HCT116 (cell line): ENCODE data around the gene PPP1R36. TPM values are rescaled to one million over a fixed set of nuclear protein-coding genes. Genes with fewer than 3 reads are reported as not detected.

Source experiments
- ATAC-seq: fragments of 200-7000 bp; cut with Tn5 transposase; 2 replicates; pipeline ENCODE4 v1.9.1; 2020; ENCODE audit warnings: mild to moderate bottlenecking, moderate library complexity
- BruUV-seq: library from RNA; stranded (reverse); fragments of 400-500 nt; replicated peaks from 2 replicates; lab custom pipeline; 2021; lab: Mats Ljungman, UMichigan
- CTCF ChIA-PET: fragments of 300-600 bp; sonication (Branson Sonifier 250); formaldehyde crosslinking; loops from one replicate; lab custom pipeline; 2021; ENCODE audit warnings: antibody characterized with exemption; lab: Charles Lee
- POLR2A ChIA-PET: fragments of 300-600, 350-600 bp; sonication (Branson Sonifier 250); formaldehyde crosslinking; loops from one replicate; lab custom pipeline; 2021; ENCODE audit warnings: antibody characterized with exemption; lab: Charles Lee
- RAD21 ChIA-PET, 2 experiments: fragments of 300-600 bp; sonication (Branson Sonifier 250); formaldehyde crosslinking; loops; one replicate each; lab custom pipeline; 2023; ENCODE audit warnings: low total read pairs in 2 of 2; ENCODE audit not compliant: uncharacterized antibody in 2 of 2, unreplicated experiment in 2 of 2, low non-redundant PET in 1 of 2; lab: Charles Lee
- DNase-seq: peaks from one replicate; pipeline ENCODE4 v3.0.0-alpha.2; 2010; ENCODE audit warnings: low read depth, low spot score
- H2AFZ ChIP-seq: fragments of 200-600 bp; shearing (Covaris generic), sonication (generic); 2 replicates; pipeline ENCODE4 v1.6.1; 2017; ENCODE audit warnings: low read depth, mixed run types, mixed read lengths, antibody characterized with exemption, low read length; ENCODE audit not compliant: poor library complexity, severe bottlenecking
- H3K27ac ChIP-seq: 2 replicates; pipeline ENCODE4 v1.5.1; 2012; ENCODE audit warnings: low read depth, low read length
- H3K27me3 ChIP-seq: fragments of 200-600 bp; sonication (generic); 2 replicates; pipeline ENCODE4 v1.6.1; 2016; ENCODE audit warnings: mixed run types, low read length, mixed read lengths; ENCODE audit not compliant: insufficient read depth
- H3K36me3 ChIP-seq, 2 experiments: fragments of 200-500 bp in 1 of 2; fragments of 200-600 bp in 1 of 2; sonication (Bioruptor generic) in 1 of 2; sonication (generic) in 1 of 2; 2 replicates each; pipeline versions ENCODE4 v1.5.1 to v1.6.1; 2014 to 2016; ENCODE audit warnings: low read length in 2 of 2, inconsistent platforms in 1 of 2, mixed read lengths in 1 of 2, mixed run types in 1 of 2; ENCODE audit not compliant: insufficient read depth in 2 of 2, control insufficient read depth in 1 of 2
- H3K4me1 ChIP-seq, 2 experiments: fragments of 200-600 bp in 1 of 2; sonication (generic) in 1 of 2; 2 replicates each; pipeline versions ENCODE4 v1.5.1 to v1.6.1; 2012 to 2017; ENCODE audit warnings: low read length in 2 of 2, inconsistent platforms in 1 of 2, mild to moderate bottlenecking in 1 of 2, mixed read lengths in 1 of 2, mixed run types in 1 of 2, moderate library complexity in 1 of 2; ENCODE audit not compliant: insufficient read depth in 2 of 2, control insufficient read depth in 1 of 2
- H3K4me2 ChIP-seq: fragments of 200-600 bp; sonication (generic); 2 replicates; pipeline ENCODE4 v1.6.1; 2017; ENCODE audit warnings: mixed run types, low read length, mixed read lengths
- H3K4me3 ChIP-seq, 2 experiments: fragments of 200-600 bp in 1 of 2; sonication (generic) in 1 of 2; replicated peaks in 1 of 2; 2 replicates each; pipeline ENCODE4 v1.5.1; 2011 to 2016; ENCODE audit warnings: low read length in 2 of 2, control low read depth in 1 of 2, low read depth in 1 of 2, mild to moderate bottlenecking in 1 of 2, mixed read lengths in 1 of 2, mixed run types in 1 of 2
- H3K79me2 ChIP-seq: fragments of 200-600 bp; sonication (generic); 2 replicates; pipeline ENCODE4 v1.6.1; 2017; ENCODE audit warnings: mild to moderate bottlenecking, mixed run types, low read length, moderate library complexity, mixed read lengths; ENCODE audit not compliant: insufficient read depth
- H3K9ac ChIP-seq: fragments of 200-600 bp; sonication (generic); 2 replicates; pipeline ENCODE4 v1.6.1; 2016; ENCODE audit warnings: low read length, mixed read lengths
- H3K9me2 ChIP-seq: fragments of 200-600 bp; sonication (generic), shearing (Covaris generic); 2 replicates; pipeline ENCODE4 v1.6.1; 2017; ENCODE audit warnings: mixed run types, mild to moderate bottlenecking, moderate library complexity; ENCODE audit not compliant: insufficient read depth
- H3K9me3 ChIP-seq, 2 experiments: fragments of 200-500 bp in 1 of 2; fragments of 200-600 bp in 1 of 2; sonication (Bioruptor generic) in 1 of 2; sonication (generic) in 1 of 2; 2 replicates each; pipeline ENCODE4 v1.6.1; 2014 to 2017; ENCODE audit warnings: low read length in 2 of 2, mixed read lengths in 2 of 2, inconsistent platforms in 1 of 2, low read depth in 1 of 2, mild to moderate bottlenecking in 1 of 2, mixed run types in 1 of 2, moderate library complexity in 1 of 2; ENCODE audit not compliant: control insufficient read depth in 1 of 2, insufficient read depth in 1 of 2
- H4K20me1 ChIP-seq: fragments of 200-600 bp; sonication (generic), shearing (Covaris generic); 2 replicates; pipeline ENCODE4 v1.6.1; 2017; ENCODE audit warnings: mixed run types, mild to moderate bottlenecking, moderate library complexity; ENCODE audit not compliant: insufficient read depth
- CBX3 ChIP-seq: IDR thresholded peaks from 2 replicates; pipeline ENCODE4 v1.6.1; 2012; ENCODE audit warnings: low read depth
- CEBPB ChIP-seq: IDR thresholded peaks from 2 replicates; pipeline ENCODE4 v1.6.1; 2012; ENCODE audit warnings: low read depth
- EGR1 ChIP-seq: IDR thresholded peaks from 2 replicates; pipeline ENCODE4 v1.6.1; 2012; ENCODE audit warnings: low read depth
- ELF1 ChIP-seq: IDR thresholded peaks from 2 replicates; pipeline ENCODE4 v1.6.1; 2012; ENCODE audit warnings: low read depth, borderline replicate concordance
- EZH2 ChIP-seq: fragments of 200-600 bp; sonication (generic); IDR thresholded peaks from 2 replicates; pipeline ENCODE4 v1.6.1; 2017; ENCODE audit warnings: antibody characterized with exemption, mixed run types
- EZH2phosphoT487 ChIP-seq: fragments of 200-600 bp; IDR thresholded peaks from 2 replicates; pipeline ENCODE4 v1.6.1; 2018; ENCODE audit warnings: antibody characterized with exemption, borderline replicate concordance
- FOSL1 ChIP-seq: IDR thresholded peaks from 2 replicates; pipeline ENCODE4 v1.6.1; 2012; ENCODE audit warnings: low read depth
- JUND ChIP-seq: IDR thresholded peaks from 2 replicates; pipeline ENCODE4 v1.6.1; 2012
- POLR2A ChIP-seq: IDR thresholded peaks from 2 replicates; pipeline ENCODE4 v1.7.0; 2011; ENCODE audit warnings: borderline replicate concordance; ENCODE audit not compliant: insufficient read depth, insufficient read length; ENCODE audit errors: extremely low read depth
- SRF ChIP-seq: IDR thresholded peaks from 2 replicates; pipeline ENCODE4 v1.6.1; 2012; ENCODE audit warnings: low read depth
- TCF7L2 ChIP-seq: IDR thresholded peaks from 2 replicates; pipeline ENCODE4 v1.7.0; 2011; ENCODE audit warnings: borderline replicate concordance, inconsistent platforms; ENCODE audit not compliant: insufficient read depth, insufficient read length; ENCODE audit errors: extremely low read depth
- ZFX ChIP-seq: fragments of 450-650 bp; IDR thresholded peaks from 2 replicates; pipeline ENCODE4 v1.6.1; 2017
- ZNF274 ChIP-seq: fragments of 200-500 bp; sonication (Bioruptor generic); IDR thresholded peaks from 2 replicates; pipeline ENCODE4 v1.6.1; 2014; ENCODE audit warnings: mild to moderate bottlenecking, low read depth, low read length, inconsistent platforms
- intact Hi-C: fragments of 100-400 bp; cut with micrococcal nuclease; formaldehyde crosslinking; loops from 2 replicates; pipeline ENCODE4 v1.10.0; 2022
- total RNA-seq: library from RNA; stranded (reverse); gene quantifications from one replicate; pipeline ENCODE4 v1.2.1, GENCODE V29; 2021; ENCODE audit not compliant: unreplicated experiment
- TF ChIP-seq, protein P1 (sequence below), 3 experiments: fragments of 200-600 bp in 1 of 3; sonication (generic) in 1 of 3; IDR thresholded peaks in 2 of 3; conservative IDR thresholded peaks in 1 of 3; 2 replicates each; pipeline ENCODE4 v1.5.1; 2012 to 2017; ENCODE audit warnings: low read depth in 2 of 3, low read length in 2 of 3, antibody characterized with exemption in 1 of 3, borderline replicate concordance in 1 of 3, control low read depth in 1 of 3, mild to moderate bottlenecking in 1 of 3, mixed read lengths in 1 of 3, mixed run types in 1 of 3, moderate library complexity in 1 of 3; ENCODE audit not compliant: insufficient read depth in 1 of 3
- TF ChIP-seq, protein P2 (sequence below): IDR thresholded peaks from 2 replicates; pipeline ENCODE4 v1.6.1; 2012; ENCODE audit warnings: low read depth
- TF ChIP-seq, protein P3 (sequence below): IDR thresholded peaks from 2 replicates; pipeline ENCODE4 v1.6.1; 2011; ENCODE audit warnings: mild to moderate bottlenecking, low read length, moderate library complexity; ENCODE audit not compliant: insufficient replicate concordance; ENCODE audit errors: extremely low read depth
- TF ChIP-seq, protein P4 (sequence below): IDR thresholded peaks from 2 replicates; pipeline ENCODE4 v1.6.1; 2012

The PPP1R36 gene
- total RNA-seq, 1 experiment from 2014 or later: 0.47 TPM

DNA sequence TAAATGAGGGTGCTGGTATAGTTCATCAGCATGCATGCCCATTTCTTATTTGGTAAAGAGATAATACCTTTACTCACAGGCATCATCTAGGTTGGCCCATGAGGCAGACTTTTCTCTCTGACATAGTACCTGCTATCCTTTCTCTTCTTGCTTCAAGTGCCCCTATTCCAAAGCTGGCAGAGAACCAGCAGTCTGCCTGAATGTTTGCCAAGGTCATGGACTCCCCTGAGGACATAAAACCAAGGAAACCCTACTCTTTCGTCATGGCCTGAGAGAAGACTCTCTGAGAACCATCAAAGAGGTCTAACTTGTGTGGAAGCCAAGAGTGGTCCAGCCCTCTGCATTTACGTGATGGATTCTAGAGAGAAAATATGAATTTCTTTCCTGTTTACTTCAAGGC, 11.9 kb downstream of the PPP1R36 start:
- Histone ChIP-seq H3K9me3 (no peaks in the 10 kb centered on the region), H3K9me2 (no peaks in the 10 kb centered on the region), H4K20me1 (no peaks in the 10 kb centered on the region), H3K27ac (no peak overlapping the region), H3K9ac (no peak overlapping the region), H3K4me2 (no peak overlapping the region), H3K27me3 (no peaks in the 10 kb centered on the region), H3K4me1 (no peaks in the 10 kb centered on the region), H3K36me3 (no peaks in the 10 kb centered on the region), H3K79me2 (no peaks in the 10 kb centered on the region), H2AFZ (no peak overlapping the region), H3K4me3 (no peak overlapping the region)
- intact Hi-C loops: no loop called here
- TF ChIP-seq EZH2phosphoT487 (no peak), FOSL1 (no peak), SRF (no peak), TCF7L2 (no peak), ZNF274 (no peak), ELF1 (no peak), ZFX (no peak), CEBPB (no peak), EGR1 (no peak), JUND (no peak), CBX3 (no peak), POLR2A (no peak), EZH2 (no peak)
- TF ChIP-seq, protein P1, sequence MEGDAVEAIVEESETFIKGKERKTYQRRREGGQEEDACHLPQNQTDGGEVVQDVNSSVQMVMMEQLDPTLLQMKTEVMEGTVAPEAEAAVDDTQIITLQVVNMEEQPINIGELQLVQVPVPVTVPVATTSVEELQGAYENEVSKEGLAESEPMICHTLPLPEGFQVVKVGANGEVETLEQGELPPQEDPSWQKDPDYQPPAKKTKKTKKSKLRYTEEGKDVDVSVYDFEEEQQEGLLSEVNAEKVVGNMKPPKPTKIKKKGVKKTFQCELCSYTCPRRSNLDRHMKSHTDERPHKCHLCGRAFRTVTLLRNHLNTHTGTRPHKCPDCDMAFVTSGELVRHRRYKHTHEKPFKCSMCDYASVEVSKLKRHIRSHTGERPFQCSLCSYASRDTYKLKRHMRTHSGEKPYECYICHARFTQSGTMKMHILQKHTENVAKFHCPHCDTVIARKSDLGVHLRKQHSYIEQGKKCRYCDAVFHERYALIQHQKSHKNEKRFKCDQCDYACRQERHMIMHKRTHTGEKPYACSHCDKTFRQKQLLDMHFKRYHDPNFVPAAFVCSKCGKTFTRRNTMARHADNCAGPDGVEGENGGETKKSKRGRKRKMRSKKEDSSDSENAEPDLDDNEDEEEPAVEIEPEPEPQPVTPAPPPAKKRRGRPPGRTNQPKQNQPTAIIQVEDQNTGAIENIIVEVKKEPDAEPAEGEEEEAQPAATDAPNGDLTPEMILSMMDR (IDR thresholded peaks at IDR 0.05 in 2 of 3, conservative IDR thresholded peaks at IDR 0.05 in 1 of 3; ENCODE audit: borderline replicate concordance in 1 of 3, insufficient read depth in 1 of 3, low read depth in 2 of 3, low read length in 2 of 3): no peak
- TF ChIP-seq, protein P2, sequence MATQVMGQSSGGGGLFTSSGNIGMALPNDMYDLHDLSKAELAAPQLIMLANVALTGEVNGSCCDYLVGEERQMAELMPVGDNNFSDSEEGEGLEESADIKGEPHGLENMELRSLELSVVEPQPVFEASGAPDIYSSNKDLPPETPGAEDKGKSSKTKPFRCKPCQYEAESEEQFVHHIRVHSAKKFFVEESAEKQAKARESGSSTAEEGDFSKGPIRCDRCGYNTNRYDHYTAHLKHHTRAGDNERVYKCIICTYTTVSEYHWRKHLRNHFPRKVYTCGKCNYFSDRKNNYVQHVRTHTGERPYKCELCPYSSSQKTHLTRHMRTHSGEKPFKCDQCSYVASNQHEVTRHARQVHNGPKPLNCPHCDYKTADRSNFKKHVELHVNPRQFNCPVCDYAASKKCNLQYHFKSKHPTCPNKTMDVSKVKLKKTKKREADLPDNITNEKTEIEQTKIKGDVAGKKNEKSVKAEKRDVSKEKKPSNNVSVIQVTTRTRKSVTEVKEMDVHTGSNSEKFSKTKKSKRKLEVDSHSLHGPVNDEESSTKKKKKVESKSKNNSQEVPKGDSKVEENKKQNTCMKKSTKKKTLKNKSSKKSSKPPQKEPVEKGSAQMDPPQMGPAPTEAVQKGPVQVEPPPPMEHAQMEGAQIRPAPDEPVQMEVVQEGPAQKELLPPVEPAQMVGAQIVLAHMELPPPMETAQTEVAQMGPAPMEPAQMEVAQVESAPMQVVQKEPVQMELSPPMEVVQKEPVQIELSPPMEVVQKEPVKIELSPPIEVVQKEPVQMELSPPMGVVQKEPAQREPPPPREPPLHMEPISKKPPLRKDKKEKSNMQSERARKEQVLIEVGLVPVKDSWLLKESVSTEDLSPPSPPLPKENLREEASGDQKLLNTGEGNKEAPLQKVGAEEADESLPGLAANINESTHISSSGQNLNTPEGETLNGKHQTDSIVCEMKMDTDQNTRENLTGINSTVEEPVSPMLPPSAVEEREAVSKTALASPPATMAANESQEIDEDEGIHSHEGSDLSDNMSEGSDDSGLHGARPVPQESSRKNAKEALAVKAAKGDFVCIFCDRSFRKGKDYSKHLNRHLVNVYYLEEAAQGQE: no peak
- TF ChIP-seq, protein P3, sequence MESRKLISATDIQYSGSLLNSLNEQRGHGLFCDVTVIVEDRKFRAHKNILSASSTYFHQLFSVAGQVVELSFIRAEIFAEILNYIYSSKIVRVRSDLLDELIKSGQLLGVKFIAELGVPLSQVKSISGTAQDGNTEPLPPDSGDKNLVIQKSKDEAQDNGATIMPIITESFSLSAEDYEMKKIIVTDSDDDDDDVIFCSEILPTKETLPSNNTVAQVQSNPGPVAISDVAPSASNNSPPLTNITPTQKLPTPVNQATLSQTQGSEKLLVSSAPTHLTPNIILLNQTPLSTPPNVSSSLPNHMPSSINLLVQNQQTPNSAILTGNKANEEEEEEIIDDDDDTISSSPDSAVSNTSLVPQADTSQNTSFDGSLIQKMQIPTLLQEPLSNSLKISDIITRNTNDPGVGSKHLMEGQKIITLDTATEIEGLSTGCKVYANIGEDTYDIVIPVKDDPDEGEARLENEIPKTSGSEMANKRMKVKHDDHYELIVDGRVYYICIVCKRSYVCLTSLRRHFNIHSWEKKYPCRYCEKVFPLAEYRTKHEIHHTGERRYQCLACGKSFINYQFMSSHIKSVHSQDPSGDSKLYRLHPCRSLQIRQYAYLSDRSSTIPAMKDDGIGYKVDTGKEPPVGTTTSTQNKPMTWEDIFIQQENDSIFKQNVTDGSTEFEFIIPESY: no peak
- TF ChIP-seq, protein P4, sequence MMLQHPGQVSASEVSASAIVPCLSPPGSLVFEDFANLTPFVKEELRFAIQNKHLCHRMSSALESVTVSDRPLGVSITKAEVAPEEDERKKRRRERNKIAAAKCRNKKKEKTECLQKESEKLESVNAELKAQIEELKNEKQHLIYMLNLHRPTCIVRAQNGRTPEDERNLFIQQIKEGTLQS: no peak
- BruUV-seq: no TSS peak
- DNase-seq (no peak), ATAC-seq (no peak)
- CTCF ChIA-PET: no interaction called here
- RAD21 ChIA-PET: no interaction called here
- POLR2A ChIA-PET: no interaction called here
